Liver (tissue), 3 donors: ENCODE results near the gene NMNAT2.

Experiments
- GABPA ChIP-seq, 2 donors: IDR thresholded peaks in 1 of 2; conservative IDR thresholded peaks in 1 of 2; 2 replicates each; pipeline ENCODE4 v1.6.1; 2016; ENCODE audit warnings: antibody characterized with exemption in 2 of 2, mild to moderate bottlenecking in 1 of 2, moderate library complexity in 1 of 2
- HNF4A ChIP-seq, 2 donors: conservative IDR thresholded peaks; 2 replicates each; pipeline ENCODE4 v1.6.1; 2016; ENCODE audit warnings: antibody characterized with exemption in 2 of 2, mild to moderate bottlenecking in 2 of 2
- HNF4G ChIP-seq: IDR thresholded peaks from 2 replicates; pipeline ENCODE4 v1.6.1; 2016; ENCODE audit warnings: antibody characterized with exemption
- JUND ChIP-seq, 2 donors: IDR thresholded peaks; 2 replicates each; pipeline ENCODE4 v1.6.1; 2016; ENCODE audit warnings: antibody characterized with exemption in 2 of 2
- NR2F2 ChIP-seq: IDR thresholded peaks from 2 replicates; pipeline ENCODE4 v1.6.1; 2016; ENCODE audit warnings: antibody characterized with exemption
- RAD21 ChIP-seq, 2 donors: IDR thresholded peaks; 2 replicates each; pipeline ENCODE4 v1.6.1; 2016; ENCODE audit warnings: antibody characterized with exemption in 2 of 2, mild to moderate bottlenecking in 2 of 2
- RXRA ChIP-seq, 2 donors: IDR thresholded peaks; 2 replicates each; pipeline ENCODE4 v1.6.1; 2017 to 2018; ENCODE audit warnings: antibody characterized with exemption in 2 of 2, mild to moderate bottlenecking in 1 of 2
- SP1 ChIP-seq: IDR thresholded peaks from 2 replicates; pipeline ENCODE4 v1.6.1; 2018; ENCODE audit warnings: antibody characterized with exemption, mild to moderate bottlenecking
- TAF1 ChIP-seq: conservative IDR thresholded peaks from 2 replicates; pipeline ENCODE4 v1.6.1; 2016; ENCODE audit warnings: antibody characterized with exemption, mild to moderate bottlenecking
- YY1 ChIP-seq: IDR thresholded peaks from 2 replicates; pipeline ENCODE4 v1.6.1; 2016; ENCODE audit warnings: antibody characterized with exemption, mild to moderate bottlenecking
- TF ChIP-seq, protein P1 (sequence below): fragments of 150-350 bp; IDR thresholded peaks from 2 replicates; pipeline ENCODE4 v1.5.1; 2017; ENCODE audit warnings: improper control_type of control experiment, low read depth, low read length; ENCODE audit not compliant: missing input control
- TF ChIP-seq, protein P2 (sequence below): IDR thresholded peaks from 2 replicates; pipeline ENCODE4 v1.6.1; 2016; ENCODE audit warnings: antibody characterized with exemption
- TF ChIP-seq, protein P3 (sequence below): IDR thresholded peaks from 2 replicates; pipeline ENCODE4 v1.6.1; 2016; ENCODE audit warnings: antibody characterized with exemption, mild to moderate bottlenecking
- TF ChIP-seq, protein P4 (sequence below): IDR thresholded peaks from 2 replicates; pipeline ENCODE4 v1.6.1; 2016; ENCODE audit warnings: antibody characterized with exemption
- donor health status: healthy.
- donor health status: healthy.

DNA sequence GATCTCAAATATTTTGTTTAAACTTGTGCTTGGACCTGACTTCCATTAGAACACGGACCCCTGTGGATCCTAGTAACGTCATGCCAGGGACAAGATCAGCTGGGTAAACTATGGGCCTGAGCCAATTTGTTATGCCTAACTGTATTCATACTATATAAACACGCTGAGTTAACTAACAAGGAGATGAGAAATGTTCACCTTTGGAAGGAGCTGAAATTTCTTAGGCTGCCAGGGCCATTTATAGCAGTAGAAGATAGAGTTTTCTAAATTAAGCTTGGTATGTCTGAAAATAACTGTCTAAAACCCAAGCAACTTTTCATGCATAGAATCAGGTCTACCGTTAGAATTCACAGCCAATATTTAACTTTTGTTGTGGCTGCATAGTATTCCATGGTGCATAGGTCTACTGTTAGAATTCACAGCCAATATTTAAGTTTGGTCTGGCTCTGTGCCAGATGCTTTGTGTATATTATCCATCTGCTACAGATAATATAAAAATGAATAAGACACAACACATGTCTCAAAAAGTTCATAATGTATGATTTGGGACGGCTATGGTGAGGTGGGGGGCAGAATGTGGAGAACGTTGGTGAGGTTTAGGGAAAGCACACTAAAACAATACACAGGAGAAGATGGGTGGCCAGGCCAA, 61.5 kb downstream of the NMNAT2 start:
- TF ChIP-seq, protein P1, sequence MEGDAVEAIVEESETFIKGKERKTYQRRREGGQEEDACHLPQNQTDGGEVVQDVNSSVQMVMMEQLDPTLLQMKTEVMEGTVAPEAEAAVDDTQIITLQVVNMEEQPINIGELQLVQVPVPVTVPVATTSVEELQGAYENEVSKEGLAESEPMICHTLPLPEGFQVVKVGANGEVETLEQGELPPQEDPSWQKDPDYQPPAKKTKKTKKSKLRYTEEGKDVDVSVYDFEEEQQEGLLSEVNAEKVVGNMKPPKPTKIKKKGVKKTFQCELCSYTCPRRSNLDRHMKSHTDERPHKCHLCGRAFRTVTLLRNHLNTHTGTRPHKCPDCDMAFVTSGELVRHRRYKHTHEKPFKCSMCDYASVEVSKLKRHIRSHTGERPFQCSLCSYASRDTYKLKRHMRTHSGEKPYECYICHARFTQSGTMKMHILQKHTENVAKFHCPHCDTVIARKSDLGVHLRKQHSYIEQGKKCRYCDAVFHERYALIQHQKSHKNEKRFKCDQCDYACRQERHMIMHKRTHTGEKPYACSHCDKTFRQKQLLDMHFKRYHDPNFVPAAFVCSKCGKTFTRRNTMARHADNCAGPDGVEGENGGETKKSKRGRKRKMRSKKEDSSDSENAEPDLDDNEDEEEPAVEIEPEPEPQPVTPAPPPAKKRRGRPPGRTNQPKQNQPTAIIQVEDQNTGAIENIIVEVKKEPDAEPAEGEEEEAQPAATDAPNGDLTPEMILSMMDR, result no peak
- TF ChIP-seq, protein P2, sequence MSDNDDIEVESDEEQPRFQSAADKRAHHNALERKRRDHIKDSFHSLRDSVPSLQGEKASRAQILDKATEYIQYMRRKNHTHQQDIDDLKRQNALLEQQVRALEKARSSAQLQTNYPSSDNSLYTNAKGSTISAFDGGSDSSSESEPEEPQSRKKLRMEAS, result no peak
- TF ChIP-seq TAF1 (no peak), RAD21 (IDR thresholded peaks at IDR 0.05) (no peak), YY1 (no peak), HNF4G (no peak), NR2F2 (no peak), GABPA (IDR thresholded peaks at IDR 0.05 in 1 of 2, conservative IDR thresholded peaks at IDR 0.05 in 1 of 2) (no peak), RXRA (IDR thresholded peaks at IDR 0.05) (no peak), HNF4A (conservative IDR thresholded peaks at IDR 0.05) (no peak), JUND (IDR thresholded peaks at IDR 0.05) (no peak), SP1 (no peak)
- TF ChIP-seq, protein P3, sequence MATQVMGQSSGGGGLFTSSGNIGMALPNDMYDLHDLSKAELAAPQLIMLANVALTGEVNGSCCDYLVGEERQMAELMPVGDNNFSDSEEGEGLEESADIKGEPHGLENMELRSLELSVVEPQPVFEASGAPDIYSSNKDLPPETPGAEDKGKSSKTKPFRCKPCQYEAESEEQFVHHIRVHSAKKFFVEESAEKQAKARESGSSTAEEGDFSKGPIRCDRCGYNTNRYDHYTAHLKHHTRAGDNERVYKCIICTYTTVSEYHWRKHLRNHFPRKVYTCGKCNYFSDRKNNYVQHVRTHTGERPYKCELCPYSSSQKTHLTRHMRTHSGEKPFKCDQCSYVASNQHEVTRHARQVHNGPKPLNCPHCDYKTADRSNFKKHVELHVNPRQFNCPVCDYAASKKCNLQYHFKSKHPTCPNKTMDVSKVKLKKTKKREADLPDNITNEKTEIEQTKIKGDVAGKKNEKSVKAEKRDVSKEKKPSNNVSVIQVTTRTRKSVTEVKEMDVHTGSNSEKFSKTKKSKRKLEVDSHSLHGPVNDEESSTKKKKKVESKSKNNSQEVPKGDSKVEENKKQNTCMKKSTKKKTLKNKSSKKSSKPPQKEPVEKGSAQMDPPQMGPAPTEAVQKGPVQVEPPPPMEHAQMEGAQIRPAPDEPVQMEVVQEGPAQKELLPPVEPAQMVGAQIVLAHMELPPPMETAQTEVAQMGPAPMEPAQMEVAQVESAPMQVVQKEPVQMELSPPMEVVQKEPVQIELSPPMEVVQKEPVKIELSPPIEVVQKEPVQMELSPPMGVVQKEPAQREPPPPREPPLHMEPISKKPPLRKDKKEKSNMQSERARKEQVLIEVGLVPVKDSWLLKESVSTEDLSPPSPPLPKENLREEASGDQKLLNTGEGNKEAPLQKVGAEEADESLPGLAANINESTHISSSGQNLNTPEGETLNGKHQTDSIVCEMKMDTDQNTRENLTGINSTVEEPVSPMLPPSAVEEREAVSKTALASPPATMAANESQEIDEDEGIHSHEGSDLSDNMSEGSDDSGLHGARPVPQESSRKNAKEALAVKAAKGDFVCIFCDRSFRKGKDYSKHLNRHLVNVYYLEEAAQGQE, result no peak
- TF ChIP-seq, protein P4, sequence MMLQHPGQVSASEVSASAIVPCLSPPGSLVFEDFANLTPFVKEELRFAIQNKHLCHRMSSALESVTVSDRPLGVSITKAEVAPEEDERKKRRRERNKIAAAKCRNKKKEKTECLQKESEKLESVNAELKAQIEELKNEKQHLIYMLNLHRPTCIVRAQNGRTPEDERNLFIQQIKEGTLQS, result no peak
